ENCODE results near the gene CRNKL1. TPM values are rescaled to one million over a fixed set of nuclear protein-coding genes. Genes with fewer than 3 reads are reported as not detected.

CRNKL1 gene
- total and polyA plus RNA-seq, 5 donors from 2014 or later = 10.4 to 17.9 (median 11.7) TPM

DNA sequence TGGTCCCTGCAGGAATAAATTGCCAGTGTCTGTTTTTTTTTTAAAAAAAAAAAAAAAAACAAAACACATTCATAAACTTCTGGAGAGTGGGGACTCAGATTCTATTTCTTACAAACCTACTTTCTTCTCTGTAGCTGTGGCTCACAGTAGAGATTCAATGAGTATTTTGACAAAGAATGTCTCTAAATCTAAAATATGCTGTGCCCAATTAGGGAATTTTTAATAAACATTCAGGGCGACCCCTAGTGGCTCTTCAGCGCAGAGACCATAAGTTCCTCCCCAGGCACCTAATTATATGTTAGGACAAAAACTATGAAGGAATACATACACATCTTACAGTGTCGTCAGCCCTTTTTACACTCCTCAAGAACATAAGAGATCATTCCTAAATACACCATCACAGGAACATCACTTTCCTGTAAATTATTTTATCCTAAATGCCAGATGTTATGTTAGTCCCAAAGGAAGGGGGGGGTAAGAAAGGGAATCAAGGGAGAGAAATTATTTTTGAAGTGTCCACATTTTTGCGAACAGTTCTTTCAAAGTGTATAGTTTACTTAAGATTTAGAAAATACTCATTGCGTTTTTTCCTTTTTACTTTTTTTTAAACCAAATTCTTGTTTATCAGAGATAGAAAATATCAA lies 56.9 kb downstream of the CRNKL1 start:
- Mint-ChIP-seq H3K4me1 (peaks cover 0 to 5% (median under 1%) of the 10 kb centered on the region in 4 donors), H3K4me3 (no peak overlapping the region), H3K36me3 (no peaks in the 10 kb centered on the region), H3K27me3 (peaks cover 10% of the 10 kb centered on the region), H3K9me3 (no peaks in the 10 kb centered on the region), H3K27ac (no peak overlapping the region)
- no peaks in the 10 kb centered on the region for H3K4me1 ChIP-seq (ENCODE audit: control insufficient read depth, insufficient read depth, low read length, poor library complexity, severe bottlenecking)
- no peaks in the 10 kb centered on the region for H3K36me3 ChIP-seq (ENCODE audit: control insufficient read depth, insufficient read depth, low read length)
- ATAC-seq (ENCODE audit: low read depth in 2 of 2) = peak in 1 of 2 donors; percentile 46
- H3K4me3 ChIP-seq (ENCODE audit: low read depth, low read length) = no peak overlapping the region
- no peaks in the 10 kb centered on the region for H3K27me3 ChIP-seq (ENCODE audit: control insufficient read depth, insufficient read depth, low read length)
- H3K9me3 ChIP-seq (ENCODE audit: control insufficient read depth in 2 of 2, low read length in 2 of 2) = no peaks in the 10 kb centered on the region
- no peak overlapping the region for H3K27ac ChIP-seq (ENCODE audit: insufficient read depth, low read length, poor library complexity, severe bottlenecking)
- peak; percentile 13 to 50 (median 34) for DNase-seq

DNA sequence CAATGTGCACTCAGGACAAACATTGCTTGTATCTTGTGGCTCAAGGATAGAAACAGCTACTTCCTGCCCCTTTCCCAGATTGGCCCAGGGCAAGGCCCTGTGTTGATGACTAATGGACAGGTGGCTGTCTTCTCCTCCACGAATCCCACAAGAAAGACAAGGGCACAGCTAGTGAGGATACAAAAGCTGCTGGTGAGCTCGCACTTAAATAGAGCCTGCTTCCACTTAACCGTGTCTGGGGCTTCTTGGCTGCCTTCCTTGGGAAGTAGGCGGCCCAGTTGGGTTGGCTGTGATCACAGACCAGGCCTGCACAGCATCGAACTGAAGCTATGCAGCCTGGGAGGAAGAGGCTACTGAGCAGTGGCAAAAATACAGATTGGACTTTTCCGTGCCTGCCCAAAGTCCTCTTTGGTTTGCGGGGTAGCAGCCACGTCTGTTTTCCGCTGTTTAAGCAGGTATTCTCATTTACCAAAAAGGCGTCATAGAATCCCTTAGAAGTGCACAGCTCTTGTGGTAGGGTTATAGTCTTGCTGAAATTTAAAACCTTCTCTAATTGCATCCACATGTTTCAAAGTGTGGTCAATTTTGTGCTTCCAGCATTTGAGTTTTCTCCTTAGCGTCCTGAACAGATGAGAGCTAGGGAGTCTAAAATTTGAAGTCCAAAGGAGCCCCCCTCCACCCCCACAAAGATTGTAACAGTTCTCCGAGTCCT lies 58.2 kb downstream of the CRNKL1 start:
- no peak overlapping the region for H3K27ac Mint-ChIP-seq

DNA sequence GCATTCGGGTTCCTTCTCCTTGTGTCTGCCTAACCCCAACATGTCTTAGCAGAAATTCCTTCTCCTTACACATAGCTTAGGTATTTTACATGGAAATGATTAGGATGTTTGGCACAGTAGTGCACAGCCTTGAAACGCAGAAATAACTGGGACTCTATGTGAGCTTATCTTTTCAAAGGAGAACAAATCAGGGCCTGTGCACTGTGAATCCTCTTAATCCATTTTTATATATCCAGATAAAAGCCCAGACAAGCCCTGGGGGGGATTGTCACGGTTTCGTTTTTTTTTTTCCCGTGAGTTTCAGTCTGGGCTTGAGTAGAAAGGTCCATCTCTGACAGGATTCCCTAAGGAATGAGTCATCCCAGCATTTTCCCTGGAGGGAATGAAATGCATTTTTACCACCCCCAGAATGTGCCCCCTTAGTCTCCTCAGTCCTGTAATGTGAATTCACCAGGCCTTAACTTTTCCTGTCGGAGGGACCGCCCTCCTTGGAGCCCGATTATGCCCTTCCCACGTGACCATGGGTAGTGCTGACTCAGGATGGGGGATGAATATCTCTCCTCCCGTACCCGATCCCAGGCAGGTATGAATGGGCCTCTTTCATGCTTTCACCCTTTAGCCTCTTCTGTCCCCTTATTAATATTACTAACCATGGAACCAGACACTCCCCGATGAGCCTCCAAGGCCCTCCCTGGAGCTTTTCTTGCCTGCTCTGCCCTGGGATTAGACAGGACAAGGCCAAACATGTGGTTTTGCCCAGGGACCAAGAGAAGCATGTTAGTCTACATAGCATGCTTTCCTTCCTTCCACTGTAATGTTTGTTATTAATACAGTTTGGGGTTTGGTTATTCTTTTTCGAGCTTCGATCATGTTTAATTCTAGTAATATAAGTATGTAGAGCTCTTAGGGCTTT lies 59.0 kb downstream of the CRNKL1 start:
- Histone ChIP-seq H3K27me3 (ENCODE audit: control insufficient read depth, insufficient read depth, low read length) (no peaks in the 10 kb centered on the region), H3K9me3 (ENCODE audit: control insufficient read depth in 2 of 2, low read length in 2 of 2) (no peaks in the 10 kb centered on the region), H3K36me3 (ENCODE audit: control insufficient read depth, insufficient read depth, low read length) (no peaks in the 10 kb centered on the region), H3K4me3 (ENCODE audit: low read depth, low read length) (no peak overlapping the region), H3K27ac (ENCODE audit: insufficient read depth, low read length, poor library complexity, severe bottlenecking) (no peak overlapping the region), H3K4me1 (ENCODE audit: control insufficient read depth, insufficient read depth, low read length, poor library complexity, severe bottlenecking) (no peaks in the 10 kb centered on the region)
- no peak for ATAC-seq (ENCODE audit: low read depth in 2 of 2)
- Mint-ChIP-seq H3K27me3 (peaks cover 14% of the 10 kb centered on the region), H3K4me3 (no peak overlapping the region), H3K27ac (no peak overlapping the region), H3K9me3 (no peaks in the 10 kb centered on the region), H3K36me3 (no peaks in the 10 kb centered on the region), H3K4me1 (peaks cover 0 to 5% (median under 1%) of the 10 kb centered on the region in 4 donors)
- DNase-seq = no peak

More for the DNA sequence above, 58.2 kb downstream of the CRNKL1 start:
- H3K4me1 Mint-ChIP-seq = peaks cover 0 to 5% (median under 1%) of the 10 kb centered on the region in 4 donors
- Histone ChIP-seq H3K4me3 (ENCODE audit: low read depth, low read length) (no peak overlapping the region), H3K9me3 (ENCODE audit: control insufficient read depth in 2 of 2, low read length in 2 of 2) (no peaks in the 10 kb centered on the region), H3K36me3 (ENCODE audit: control insufficient read depth, insufficient read depth, low read length) (no peaks in the 10 kb centered on the region), H3K27ac (ENCODE audit: insufficient read depth, low read length, poor library complexity, severe bottlenecking) (no peak overlapping the region), H3K27me3 (ENCODE audit: control insufficient read depth, insufficient read depth, low read length) (no peaks in the 10 kb centered on the region), H3K4me1 (ENCODE audit: control insufficient read depth, insufficient read depth, low read length, poor library complexity, severe bottlenecking) (no peaks in the 10 kb centered on the region)
- peaks cover 14% of the 10 kb centered on the region for H3K27me3 Mint-ChIP-seq
- no peak overlapping the region for H3K4me3 Mint-ChIP-seq
- H3K36me3 Mint-ChIP-seq = no peaks in the 10 kb centered on the region
- no peaks in the 10 kb centered on the region for H3K9me3 Mint-ChIP-seq
- DNase-seq (no peak), ATAC-seq (ENCODE audit: low read depth in 2 of 2) (no peak)

DNA sequence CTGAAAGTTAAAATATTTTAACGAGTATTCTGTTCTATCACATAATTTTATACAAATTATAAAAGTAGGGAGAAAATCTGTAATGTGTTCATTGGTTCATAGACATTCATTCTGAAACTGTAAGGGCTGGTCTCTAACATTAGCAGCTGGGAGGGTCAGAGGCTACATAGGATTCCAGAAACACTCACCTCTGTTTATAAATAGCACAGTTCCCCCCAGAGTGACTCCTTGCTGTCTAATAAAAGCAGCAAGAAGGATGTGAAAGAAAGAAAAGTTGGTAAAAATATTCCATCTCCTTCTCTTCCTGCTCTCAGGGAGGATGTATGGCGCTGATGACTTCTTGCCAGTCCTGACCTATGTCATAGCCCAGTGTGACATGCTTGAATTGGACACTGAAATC lies 60.4 kb downstream of the CRNKL1 start:
- Mint-ChIP-seq H3K27ac (no peak overlapping the region), H3K4me1 (peaks cover 0 to 5% (median under 1%) of the 10 kb centered on the region in 4 donors), H3K4me3 (no peak overlapping the region), H3K27me3 (peaks cover 14% of the 10 kb centered on the region), H3K36me3 (no peaks in the 10 kb centered on the region), H3K9me3 (no peaks in the 10 kb centered on the region)
- no peaks in the 10 kb centered on the region for H3K36me3 ChIP-seq (ENCODE audit: control insufficient read depth, insufficient read depth, low read length)
- ATAC-seq (ENCODE audit: low read depth in 2 of 2) = no peak
- no peaks in the 10 kb centered on the region for H3K4me1 ChIP-seq (ENCODE audit: control insufficient read depth, insufficient read depth, low read length, poor library complexity, severe bottlenecking)
- no peaks in the 10 kb centered on the region for H3K9me3 ChIP-seq (ENCODE audit: control insufficient read depth in 2 of 2, low read length in 2 of 2)
- no peak overlapping the region for H3K27ac ChIP-seq (ENCODE audit: insufficient read depth, low read length, poor library complexity, severe bottlenecking)
- no peak for DNase-seq
- H3K27me3 ChIP-seq (ENCODE audit: control insufficient read depth, insufficient read depth, low read length) = no peaks in the 10 kb centered on the region
- no peak overlapping the region for H3K4me3 ChIP-seq (ENCODE audit: low read depth, low read length)

DNA sequence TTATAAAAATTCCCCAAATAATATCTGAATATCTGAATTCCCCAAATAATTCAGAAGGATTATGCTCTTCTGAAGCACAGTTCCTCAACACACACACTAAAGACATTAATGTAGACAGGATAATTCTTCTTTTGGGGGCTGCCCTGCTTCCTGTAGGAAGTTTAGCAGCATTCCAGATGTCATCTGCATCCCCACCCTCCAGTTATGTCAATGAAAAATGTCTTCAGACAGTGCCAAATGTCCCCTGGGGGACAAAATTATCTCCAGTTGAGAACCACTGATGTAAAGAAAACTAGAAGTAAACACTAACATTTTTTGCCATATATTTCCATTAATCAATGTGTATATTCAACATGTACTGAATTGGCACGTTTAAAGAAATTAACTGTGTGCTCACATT lies 61.0 kb downstream of the CRNKL1 start:
- Histone ChIP-seq H3K27ac (ENCODE audit: insufficient read depth, low read length, poor library complexity, severe bottlenecking) (no peak overlapping the region), H3K36me3 (ENCODE audit: control insufficient read depth, insufficient read depth, low read length) (no peaks in the 10 kb centered on the region), H3K9me3 (ENCODE audit: control insufficient read depth in 2 of 2, low read length in 2 of 2) (no peaks in the 10 kb centered on the region), H3K4me1 (ENCODE audit: control insufficient read depth, insufficient read depth, low read length, poor library complexity, severe bottlenecking) (no peaks in the 10 kb centered on the region), H3K4me3 (ENCODE audit: low read depth, low read length) (no peak overlapping the region), H3K27me3 (ENCODE audit: control insufficient read depth, insufficient read depth, low read length) (no peaks in the 10 kb centered on the region)
- Mint-ChIP-seq H3K4me1 (peaks cover 0 to 5% (median under 1%) of the 10 kb centered on the region in 4 donors), H3K27me3 (peaks cover 14% of the 10 kb centered on the region), H3K27ac (no peak overlapping the region), H3K36me3 (no peaks in the 10 kb centered on the region), H3K9me3 (no peaks in the 10 kb centered on the region), H3K4me3 (no peak overlapping the region)
- ATAC-seq (ENCODE audit: low read depth in 2 of 2) = no peak
- no peak for DNase-seq

DNA sequence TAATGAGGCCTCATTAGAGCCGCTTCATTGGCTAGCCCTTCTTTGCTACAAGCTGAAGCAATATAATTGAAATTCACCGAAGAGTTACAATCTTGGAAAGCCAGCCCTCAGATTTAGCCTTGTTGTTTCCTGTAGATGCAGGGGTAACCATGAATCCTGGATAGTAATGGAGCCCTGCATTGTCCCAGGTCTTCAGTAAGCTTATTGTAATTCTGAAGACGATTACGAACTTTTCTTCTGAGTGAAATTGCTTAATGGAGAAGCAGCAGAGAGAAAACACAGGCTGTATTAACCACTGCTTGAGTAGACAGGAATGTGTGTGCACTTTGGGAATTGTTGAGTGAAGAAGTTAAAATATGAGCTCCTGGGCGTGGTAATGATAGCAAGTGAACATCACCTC lies 61.4 kb downstream of the CRNKL1 start:
- Mint-ChIP-seq H3K27me3 (peaks cover 17% of the 10 kb centered on the region), H3K36me3 (no peaks in the 10 kb centered on the region), H3K4me1 (peaks cover 0 to 5% (median under 1%) of the 10 kb centered on the region in 4 donors)

DNA sequence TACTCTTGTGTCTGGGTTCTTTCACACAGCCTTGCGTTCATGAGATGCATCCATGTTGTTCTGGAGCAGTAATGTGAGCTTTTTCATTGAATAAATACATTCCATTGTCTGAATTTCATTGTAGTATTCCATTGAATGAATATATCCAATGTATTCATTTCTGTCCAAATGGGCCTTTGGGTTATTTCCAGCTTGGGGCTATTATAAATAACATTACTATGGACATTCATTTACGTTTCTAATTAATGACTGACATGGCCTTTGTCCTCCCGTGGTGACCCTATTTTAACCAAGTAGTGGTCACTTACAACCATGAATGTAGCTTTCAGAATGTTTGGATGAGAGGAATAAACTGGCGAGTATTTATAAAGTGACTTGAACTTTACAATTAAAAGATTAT lies 65.2 kb downstream of the CRNKL1 start:
- H3K4me3 Mint-ChIP-seq = no peak overlapping the region
- H3K9me3 ChIP-seq (ENCODE audit: control insufficient read depth in 2 of 2, low read length in 2 of 2) = no peaks in the 10 kb centered on the region
- no peak overlapping the region for H3K4me3 ChIP-seq (ENCODE audit: low read depth, low read length)
- H3K9me3 Mint-ChIP-seq = peaks cover 0 to 2% (median 0%) of the 10 kb centered on the region in 7 donors
- no peak overlapping the region for H3K27ac Mint-ChIP-seq
- no peak overlapping the region for H3K27ac ChIP-seq (ENCODE audit: insufficient read depth, low read length, poor library complexity, severe bottlenecking)
- no peaks in the 10 kb centered on the region for H3K27me3 ChIP-seq (ENCODE audit: control insufficient read depth, insufficient read depth, low read length)
- no peaks in the 10 kb centered on the region for H3K4me1 Mint-ChIP-seq
- H3K36me3 ChIP-seq (ENCODE audit: control insufficient read depth, insufficient read depth, low read length) = no peaks in the 10 kb centered on the region
- H3K4me1 ChIP-seq (ENCODE audit: control insufficient read depth, insufficient read depth, low read length, poor library complexity, severe bottlenecking) = no peaks in the 10 kb centered on the region
- H3K36me3 Mint-ChIP-seq = no peaks in the 10 kb centered on the region
- no peak for DNase-seq
- peaks cover 15% of the 10 kb centered on the region for H3K27me3 Mint-ChIP-seq
- ATAC-seq (ENCODE audit: low read depth in 2 of 2) = no peak

More for the DNA sequence above, 61.4 kb downstream of the CRNKL1 start:
- no peak for ATAC-seq (ENCODE audit: low read depth in 2 of 2)
- H3K36me3 ChIP-seq (ENCODE audit: control insufficient read depth, insufficient read depth, low read length) = no peaks in the 10 kb centered on the region
- H3K27ac ChIP-seq (ENCODE audit: insufficient read depth, low read length, poor library complexity, severe bottlenecking) = no peak overlapping the region
- no peak overlapping the region for H3K27ac Mint-ChIP-seq
- no peaks in the 10 kb centered on the region for H3K9me3 ChIP-seq (ENCODE audit: control insufficient read depth in 2 of 2, low read length in 2 of 2)
- no peaks in the 10 kb centered on the region for H3K9me3 Mint-ChIP-seq
- H3K4me3 Mint-ChIP-seq = no peak overlapping the region
- no peaks in the 10 kb centered on the region for H3K4me1 ChIP-seq (ENCODE audit: control insufficient read depth, insufficient read depth, low read length, poor library complexity, severe bottlenecking)
- no peak for DNase-seq
- H3K4me3 ChIP-seq (ENCODE audit: low read depth, low read length) = no peak overlapping the region
- no peaks in the 10 kb centered on the region for H3K27me3 ChIP-seq (ENCODE audit: control insufficient read depth, insufficient read depth, low read length)

Data from CD4-positive, CD25-positive, alpha-beta regulatory T cell (primary cell).